ENCODE measurements around the gene ASB6. TPM values are rescaled to one million over a fixed set of nuclear protein-coding genes. Genes with fewer than 3 reads are reported as not detected.

The ASB6 gene
- total RNA-seq, 1 donor from 2014 or later = 9.2 TPM

- no peak overlapping the region for H3K27ac ChIP-seq
- Mint-ChIP-seq H3K9me3 (no peaks in the 10 kb centered on the region), H3K36me3 (no peaks in the 10 kb centered on the region), H3K27ac (peak overlapping the region; percentile 67), H3K27me3 (ENCODE audit: insufficient read depth, low read depth) (peaks cover 7% of the 10 kb centered on the region), H3K4me1 (peaks cover 60% of the 10 kb centered on the region), H3K4me3 (peak overlapping the region; percentile 58)
- peaks cover 27% of the 10 kb centered on the region for H3K4me1 ChIP-seq
- H3K36me3 ChIP-seq = no peaks in the 10 kb centered on the region
- peaks cover 40% of the 10 kb centered on the region for H3F3A ChIP-seq (ENCODE audit: low read depth)
- no peaks in the 10 kb centered on the region for H3K9me3 ChIP-seq (ENCODE audit: low read depth)
- no peak overlapping the region for H3K9ac ChIP-seq
- H3K4me2 ChIP-seq = no peak overlapping the region
- H3K4me3 ChIP-seq = no peak overlapping the region
- no peak overlapping the region for H2AFZ ChIP-seq (replicated peaks)
- TF ChIP-seq EZH2 (IDR thresholded peaks at IDR 0.05) (no peak), CTCF (IDR thresholded peaks at IDR 0.05) (no peak), EZH2phosphoT487 (IDR thresholded peaks at IDR 0.05) (no peak)
- no peaks in the 10 kb centered on the region for H3K79me2 ChIP-seq (ENCODE audit: low read depth)
- no peaks in the 10 kb centered on the region for H3K27me3 ChIP-seq
- no peaks in the 10 kb centered on the region for H4K20me1 ChIP-seq (ENCODE audit: low read depth)
- no peak for DNase-seq (ENCODE audit: low spot score)
Measured at GRCh38 chr9:129607027-129607387, 34.9 kb downstream of the ASB6 start.

DNA sequence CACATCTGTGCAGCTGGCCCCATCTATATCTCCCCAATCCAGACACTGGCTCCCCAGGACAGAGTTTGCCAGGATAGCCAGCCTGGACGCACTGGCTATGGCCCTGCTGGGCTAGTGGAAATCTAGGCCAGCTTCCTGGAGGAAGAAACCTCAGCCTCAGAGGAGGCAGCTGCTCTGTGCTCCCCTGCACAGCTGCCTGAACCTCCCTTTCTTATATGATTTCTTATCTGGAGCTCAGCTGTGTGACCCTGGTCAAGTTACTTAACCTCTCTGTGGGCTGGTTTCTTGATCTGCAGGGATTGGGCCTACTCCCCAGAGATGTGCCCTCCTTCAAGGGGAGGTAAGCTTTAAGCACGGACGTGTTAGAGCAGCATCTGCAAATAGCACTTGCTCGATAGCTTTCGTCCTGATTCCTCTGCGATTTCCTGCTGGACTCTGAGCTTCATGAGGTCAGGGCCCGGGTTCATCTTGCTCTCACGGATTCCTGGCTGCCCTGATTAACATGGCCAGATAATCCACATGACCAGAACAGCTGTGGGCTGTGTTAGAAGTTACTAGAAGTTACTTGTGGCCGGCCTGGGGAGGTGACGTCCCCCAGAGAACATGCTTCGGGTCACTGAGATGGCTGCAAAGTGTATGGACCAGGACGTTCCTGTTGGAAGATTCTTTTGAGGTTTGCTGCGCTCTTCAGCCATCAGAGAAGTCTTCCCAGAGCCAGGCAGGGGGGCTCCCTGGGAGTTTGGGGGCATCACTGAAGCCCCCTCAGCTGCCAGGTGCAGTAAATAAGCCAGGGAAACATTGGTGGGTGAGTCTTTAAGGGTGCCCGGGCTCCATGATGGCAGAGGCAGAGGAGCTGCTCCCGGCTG, 35.6 kb downstream of the ASB6 start:
- Histone ChIP-seq H3F3A (ENCODE audit: low read depth) (peaks cover 35% of the 10 kb centered on the region), H3K36me3 (no peaks in the 10 kb centered on the region), H3K4me2 (no peak overlapping the region), H3K27me3 (no peaks in the 10 kb centered on the region), H3K4me1 (peaks cover 27% of the 10 kb centered on the region), H3K9me3 (ENCODE audit: low read depth) (no peaks in the 10 kb centered on the region), H4K20me1 (ENCODE audit: low read depth) (no peaks in the 10 kb centered on the region), H3K9ac (no peak overlapping the region), H3K4me3 (no peak overlapping the region), H3K27ac (no peak overlapping the region), H3K79me2 (ENCODE audit: low read depth) (no peaks in the 10 kb centered on the region), H2AFZ (replicated peaks) (no peak overlapping the region)
- no peak for TF ChIP-seq EZH2 (IDR thresholded peaks at IDR 0.05)
- TF ChIP-seq EZH2phosphoT487 (IDR thresholded peaks at IDR 0.05) = no peak
- no peak for TF ChIP-seq CTCF (IDR thresholded peaks at IDR 0.05)
- H3K27ac Mint-ChIP-seq = peak overlapping the region; percentile 91
- H3K36me3 Mint-ChIP-seq = no peaks in the 10 kb centered on the region
- H3K27me3 Mint-ChIP-seq (ENCODE audit: insufficient read depth, low read depth) = peaks cover 7% of the 10 kb centered on the region
- H3K9me3 Mint-ChIP-seq = no peaks in the 10 kb centered on the region
- H3K4me1 Mint-ChIP-seq = peaks cover 60% of the 10 kb centered on the region
- no peak for DNase-seq (ENCODE audit: low spot score)
- H3K4me3 Mint-ChIP-seq = peak overlapping the region; percentile 60

DNA sequence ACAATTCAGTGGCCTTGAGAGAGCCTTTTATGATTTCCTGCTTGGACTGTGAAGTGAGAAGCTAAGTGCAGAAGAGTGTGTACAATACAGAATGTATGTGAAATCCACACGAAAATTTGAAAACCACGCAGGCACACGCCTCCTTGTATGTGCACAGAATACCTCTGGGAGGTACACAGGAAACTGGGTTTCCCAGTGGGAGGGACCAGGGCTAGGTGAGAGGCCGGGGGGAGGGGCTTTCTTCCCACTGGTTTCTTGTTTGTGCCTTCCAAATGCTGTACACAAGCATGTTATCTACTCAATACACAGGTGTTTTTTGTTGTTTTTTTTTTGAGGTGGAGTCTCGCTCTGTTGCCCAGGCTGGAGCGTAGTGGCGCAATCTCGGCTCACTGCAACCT, 37.2 kb downstream of the ASB6 start:
- Histone ChIP-seq H3K9ac (no peak overlapping the region), H3K36me3 (no peaks in the 10 kb centered on the region), H3K27ac (no peak overlapping the region), H3K9me3 (ENCODE audit: low read depth) (no peaks in the 10 kb centered on the region), H3K4me2 (no peak overlapping the region), H3K27me3 (no peaks in the 10 kb centered on the region), H3F3A (ENCODE audit: low read depth) (peaks cover 32% of the 10 kb centered on the region), H3K4me3 (no peak overlapping the region), H3K79me2 (ENCODE audit: low read depth) (no peaks in the 10 kb centered on the region), H2AFZ (replicated peaks) (no peak overlapping the region), H3K4me1 (peaks cover 26% of the 10 kb centered on the region), H4K20me1 (ENCODE audit: low read depth) (no peaks in the 10 kb centered on the region)
- no peaks in the 10 kb centered on the region for H3K36me3 Mint-ChIP-seq
- no peaks in the 10 kb centered on the region for H3K9me3 Mint-ChIP-seq
- H3K27me3 Mint-ChIP-seq (ENCODE audit: insufficient read depth, low read depth) = peaks cover 3% of the 10 kb centered on the region
- no peak for DNase-seq (ENCODE audit: low spot score)
- peaks cover 66% of the 10 kb centered on the region for H3K4me1 Mint-ChIP-seq
- no peak for TF ChIP-seq CTCF (IDR thresholded peaks at IDR 0.05)
- no peak for TF ChIP-seq EZH2phosphoT487 (IDR thresholded peaks at IDR 0.05)
- TF ChIP-seq EZH2 (IDR thresholded peaks at IDR 0.05) = no peak
- peak overlapping the region; percentile 81 for H3K27ac Mint-ChIP-seq
- peak overlapping the region; percentile 38 for H3K4me3 Mint-ChIP-seq

Data from neural progenitor cell (in vitro differentiated cells).